ENCODE data around the gene CAPN7.

CAPN7 gene

DNA sequence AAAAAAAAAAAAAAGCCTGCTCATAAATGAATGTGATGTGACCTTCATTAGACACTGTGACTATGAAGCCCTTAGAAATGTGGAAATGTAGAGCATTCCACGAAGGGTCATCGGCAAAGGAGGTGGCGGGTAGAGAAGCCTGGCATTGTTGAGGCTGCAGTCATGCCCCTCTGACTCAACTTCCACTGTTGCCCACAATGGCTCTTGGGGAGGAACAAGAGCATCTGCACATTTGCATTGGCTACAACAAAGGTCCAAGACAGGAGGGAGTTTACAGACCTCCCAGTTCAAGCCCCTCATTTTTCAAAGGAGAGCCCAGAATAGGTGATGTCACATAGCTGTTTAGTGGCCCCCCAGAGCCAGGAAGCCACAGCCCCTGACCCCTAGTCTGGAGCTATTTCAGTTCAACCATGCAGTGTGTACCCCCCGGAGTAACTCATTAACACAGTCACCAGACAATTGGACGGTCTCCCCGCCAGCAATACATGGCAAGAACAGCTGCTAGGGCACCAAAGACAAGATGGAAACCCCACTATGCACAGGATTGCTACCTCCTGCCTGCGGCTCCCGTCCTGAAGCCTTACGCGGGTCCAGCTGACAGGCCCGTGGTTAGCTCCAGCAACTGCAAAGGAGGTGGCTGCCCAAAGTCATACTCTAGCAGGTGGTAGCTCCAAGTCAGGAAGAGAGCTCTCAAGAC is 70.1 kb downstream of the CAPN7 start:
- DNase-seq (ENCODE audit: low read depth) = no peak

DNA sequence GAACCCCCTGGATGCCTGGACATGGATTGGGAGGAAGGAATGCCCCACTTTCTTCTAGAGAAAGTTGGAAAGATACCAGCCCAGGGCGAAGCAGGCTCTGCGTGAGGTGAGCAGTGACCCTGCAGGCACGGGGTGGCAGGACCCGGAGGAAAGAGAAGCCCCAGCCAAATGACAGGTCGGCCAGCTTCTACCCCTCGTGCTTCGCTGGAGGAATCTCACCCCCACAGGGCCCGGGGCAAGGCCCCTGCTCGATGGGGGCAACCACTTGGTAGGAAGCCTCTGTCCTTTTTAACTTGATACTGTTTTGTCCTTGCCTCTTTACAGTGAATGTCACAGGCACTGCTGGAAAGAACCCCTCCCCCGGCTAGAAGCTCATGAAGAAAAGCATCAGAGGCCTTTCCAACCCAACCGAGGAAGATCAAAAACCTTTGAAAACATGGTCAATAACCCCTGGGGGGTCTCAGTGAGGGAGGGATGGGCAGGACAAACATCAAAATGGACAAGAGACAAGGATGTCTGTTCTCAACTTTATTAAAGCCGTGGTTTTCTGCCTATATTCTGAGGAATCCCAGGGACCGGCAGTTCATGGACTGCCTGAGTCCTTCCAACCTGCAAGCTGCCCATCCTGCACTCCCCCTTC is 71.9 kb downstream of the CAPN7 start:
- DNase-seq (ENCODE audit: low read depth) = no peak

DNA sequence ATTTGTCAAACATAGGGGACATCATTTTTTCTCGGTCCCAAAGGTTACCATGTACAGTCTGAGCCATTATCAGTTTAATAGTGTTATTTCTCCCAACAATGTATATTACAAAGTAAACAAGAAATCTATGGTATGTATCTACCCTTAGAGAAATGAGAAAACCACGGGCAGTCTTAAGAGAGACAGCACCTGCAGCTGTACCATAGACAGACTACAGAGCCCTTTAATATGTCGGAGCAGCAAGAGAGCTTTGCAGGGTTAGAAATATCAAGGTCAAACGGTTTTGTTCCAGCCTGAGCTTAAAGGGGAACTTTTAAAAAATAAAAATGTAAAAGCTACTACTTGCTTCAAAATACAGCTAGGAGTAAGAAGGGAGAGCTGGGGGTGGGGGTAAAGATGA is 73.2 kb downstream of the CAPN7 start:
- DNase-seq (ENCODE audit: low read depth) = no peak

DNA sequence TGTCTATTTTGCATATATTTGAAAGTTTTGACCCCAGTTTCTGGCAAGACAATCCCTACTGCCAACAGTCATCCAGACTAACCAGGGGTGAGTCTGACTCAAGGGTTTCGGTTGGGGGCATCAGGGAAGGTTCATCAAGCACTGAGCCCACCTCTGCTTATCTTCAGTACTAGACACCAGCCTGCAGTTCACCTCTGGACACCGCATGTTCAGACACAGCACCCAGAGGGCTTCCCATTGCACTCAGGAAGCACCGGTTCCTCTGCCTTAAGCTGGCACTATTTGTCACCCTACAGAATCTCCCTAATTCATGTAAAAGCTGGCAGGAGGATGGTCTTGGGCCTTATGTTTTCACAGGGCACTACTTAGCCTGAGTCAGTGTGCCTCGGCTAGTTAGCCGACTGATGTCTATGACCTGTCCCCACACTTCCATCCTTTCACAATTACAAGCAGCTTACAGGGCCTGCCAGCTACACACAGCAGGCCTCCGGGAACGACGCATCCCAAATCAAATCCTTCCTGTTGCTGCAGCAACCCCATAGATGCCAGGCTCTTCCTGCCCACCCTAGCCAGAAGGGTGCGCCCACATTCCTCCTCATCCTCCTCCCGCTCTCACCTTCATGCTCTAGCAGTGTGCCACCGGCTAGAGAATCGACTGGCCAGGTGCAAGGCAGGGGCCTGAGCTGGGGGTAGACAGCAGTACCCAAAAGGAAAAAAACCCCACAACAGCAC is 73.8 kb downstream of the CAPN7 start:
- DNase-seq (ENCODE audit: low read depth) = no peak

DNA sequence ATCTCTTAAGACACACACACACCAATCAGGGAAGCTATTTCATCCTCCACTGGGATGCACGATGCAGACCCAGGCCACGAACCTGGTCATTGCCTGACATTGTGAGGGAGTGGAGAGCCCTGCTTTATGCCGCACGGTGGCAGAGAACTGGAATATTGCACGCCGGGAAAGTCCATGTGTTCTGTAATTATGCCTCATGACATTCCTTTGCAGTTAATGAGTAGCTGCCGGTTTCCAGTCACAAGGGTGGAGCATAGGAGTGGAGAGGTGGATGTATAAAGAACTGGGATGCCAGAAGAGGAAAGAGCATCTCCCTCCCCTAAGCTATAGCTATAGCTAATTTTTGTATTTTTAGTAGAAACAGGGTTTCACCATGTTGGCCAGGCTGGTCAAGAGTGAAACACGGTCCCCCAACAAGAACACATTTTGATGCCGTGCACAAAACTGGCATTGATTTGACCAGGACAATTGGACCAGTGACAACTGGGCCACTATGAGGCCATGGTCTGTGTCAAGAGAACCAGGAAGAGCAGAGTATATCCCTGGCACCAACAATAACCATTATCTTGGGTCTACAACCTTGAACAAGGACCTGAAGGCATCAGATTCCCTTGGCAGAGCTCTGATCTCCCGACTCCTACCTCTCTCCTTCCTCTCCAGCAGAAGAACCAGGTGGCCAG is 74.9 kb downstream of the CAPN7 start:
- DNase-seq (ENCODE audit: low read depth) = no peak

DNA sequence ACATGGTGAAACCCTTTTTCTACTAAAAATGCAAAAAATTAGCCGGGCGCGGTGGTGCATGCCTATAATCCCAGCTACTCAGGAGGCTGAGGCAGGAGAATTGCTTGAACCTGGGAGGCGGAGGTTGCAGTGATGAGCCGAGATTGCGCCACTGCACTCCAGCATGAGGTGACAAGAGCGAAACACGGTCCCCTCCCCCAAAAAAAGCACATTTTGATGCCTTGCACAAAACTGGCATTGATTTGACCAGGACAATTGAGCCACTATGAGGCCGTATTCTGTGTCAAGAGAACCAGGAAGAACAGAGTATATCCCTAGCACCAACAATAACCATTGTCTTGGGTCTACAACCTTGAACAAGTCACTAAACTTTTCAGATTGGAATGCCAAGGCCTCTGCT is 75.8 kb downstream of the CAPN7 start:
- no peak for DNase-seq (ENCODE audit: low read depth)

DNA sequence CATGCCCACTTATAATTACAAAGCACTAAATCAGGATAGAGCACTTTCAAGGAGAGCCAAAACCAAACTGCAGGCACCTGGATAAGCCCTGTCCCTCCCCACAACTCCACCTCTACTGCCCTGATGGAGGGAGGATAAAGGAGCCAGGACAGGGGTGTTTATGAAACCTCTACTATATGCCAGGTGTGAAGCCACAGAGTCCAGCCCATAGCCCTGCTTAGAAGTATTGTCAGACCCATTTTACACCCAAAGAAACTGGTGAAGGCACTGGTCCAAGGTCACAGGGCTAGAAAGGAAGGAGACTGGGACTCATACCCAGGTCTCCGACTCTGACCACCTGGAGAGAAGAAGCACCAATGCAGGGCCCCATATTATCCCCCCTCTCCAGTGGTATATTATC is 77.7 kb downstream of the CAPN7 start:
- DNase-seq (ENCODE audit: low read depth) = no peak

DNA sequence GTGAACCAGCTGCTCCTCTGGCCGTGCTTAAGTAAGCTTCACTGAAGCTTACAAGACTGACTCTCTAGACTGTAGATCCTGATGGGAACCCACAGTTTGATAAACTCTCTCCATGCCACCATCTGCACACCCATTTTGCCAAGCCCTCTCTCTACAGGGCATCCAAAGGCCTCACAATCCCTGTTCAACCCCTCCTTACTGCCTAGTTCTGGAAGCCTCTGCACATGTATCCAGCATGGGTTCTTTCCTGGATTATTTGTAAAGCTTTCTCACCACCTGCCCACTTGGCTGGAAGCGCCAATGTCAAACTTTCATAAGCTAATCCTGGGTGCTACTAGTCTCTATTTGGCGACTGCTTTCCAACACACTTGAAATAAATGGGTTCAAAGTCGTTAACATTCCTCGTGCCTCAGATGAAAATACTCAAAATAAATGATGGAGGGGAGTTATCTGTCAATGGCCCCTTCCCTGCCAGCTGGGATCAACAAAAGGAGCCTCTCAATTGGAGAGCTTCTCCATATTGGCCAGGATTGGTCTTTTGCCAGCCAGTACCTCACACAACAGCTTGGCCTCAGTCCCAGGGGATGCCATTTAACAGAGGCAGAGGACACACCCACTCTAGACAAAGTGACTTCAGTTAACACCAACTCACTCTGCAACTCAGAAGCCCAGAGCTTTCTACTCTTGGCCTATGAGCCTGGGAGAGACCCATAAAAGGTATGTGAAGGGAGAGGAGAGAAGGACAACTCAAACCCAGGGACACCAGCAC is 78.3 kb downstream of the CAPN7 start:
- DNase-seq (ENCODE audit: low read depth) = no peak

DNA sequence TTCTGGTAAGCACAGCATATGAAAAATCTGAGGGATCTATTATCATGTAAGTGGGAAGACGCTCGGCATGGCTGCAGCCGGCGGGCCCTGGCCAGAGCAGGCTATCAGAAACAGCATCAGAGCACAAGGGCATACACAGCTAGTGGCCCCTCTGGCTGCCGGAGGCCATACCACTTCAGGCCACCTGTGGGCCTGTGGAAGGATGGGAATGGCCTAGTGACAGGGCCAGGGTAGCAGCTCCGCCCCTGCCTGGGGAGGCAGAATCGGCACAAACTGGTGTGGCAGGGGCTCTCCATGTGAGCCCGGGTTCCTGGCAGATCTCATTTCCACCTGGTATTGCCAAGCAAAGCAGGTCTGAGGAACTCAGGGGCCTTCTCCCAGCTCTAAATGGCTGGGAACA is 80.0 kb downstream of the CAPN7 start:
- no peak for DNase-seq (ENCODE audit: low read depth)

DNA sequence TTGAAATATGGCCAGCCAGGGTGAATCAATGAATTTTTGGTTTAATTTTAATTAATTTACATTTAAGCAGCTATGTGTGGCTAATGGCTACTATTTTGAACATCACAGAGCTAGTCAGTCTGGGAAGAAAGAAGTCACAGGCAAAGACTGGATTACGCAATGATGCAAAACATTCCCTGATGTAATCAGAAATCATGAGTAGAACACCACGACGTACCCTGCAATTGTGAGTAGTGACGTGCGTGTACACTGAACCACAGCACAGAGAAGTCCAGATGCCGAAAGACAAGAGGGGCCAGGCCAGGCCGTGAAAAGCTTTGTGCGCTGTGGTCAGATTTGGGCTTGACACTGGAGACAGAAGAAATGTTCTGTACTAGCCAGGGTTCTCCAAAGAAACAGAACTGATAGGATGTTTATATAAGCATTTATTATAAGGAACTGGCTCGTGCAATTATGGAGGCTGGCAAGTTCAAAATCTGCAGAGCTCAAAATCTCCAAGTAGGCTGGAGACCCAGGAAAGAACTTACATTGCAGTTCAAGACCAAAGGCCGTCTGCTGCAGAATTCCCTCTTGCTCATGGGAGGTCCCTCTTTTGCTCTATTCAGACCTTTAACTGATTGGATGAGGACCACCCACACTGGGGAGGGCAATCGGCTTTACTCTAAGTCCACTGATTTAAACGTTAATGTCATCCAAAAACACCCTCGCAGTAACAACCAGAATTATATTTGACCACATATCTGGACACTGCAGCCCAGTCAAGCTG is 81.7 kb downstream of the CAPN7 start:
- no peak for DNase-seq (ENCODE audit: low read depth)

DNA sequence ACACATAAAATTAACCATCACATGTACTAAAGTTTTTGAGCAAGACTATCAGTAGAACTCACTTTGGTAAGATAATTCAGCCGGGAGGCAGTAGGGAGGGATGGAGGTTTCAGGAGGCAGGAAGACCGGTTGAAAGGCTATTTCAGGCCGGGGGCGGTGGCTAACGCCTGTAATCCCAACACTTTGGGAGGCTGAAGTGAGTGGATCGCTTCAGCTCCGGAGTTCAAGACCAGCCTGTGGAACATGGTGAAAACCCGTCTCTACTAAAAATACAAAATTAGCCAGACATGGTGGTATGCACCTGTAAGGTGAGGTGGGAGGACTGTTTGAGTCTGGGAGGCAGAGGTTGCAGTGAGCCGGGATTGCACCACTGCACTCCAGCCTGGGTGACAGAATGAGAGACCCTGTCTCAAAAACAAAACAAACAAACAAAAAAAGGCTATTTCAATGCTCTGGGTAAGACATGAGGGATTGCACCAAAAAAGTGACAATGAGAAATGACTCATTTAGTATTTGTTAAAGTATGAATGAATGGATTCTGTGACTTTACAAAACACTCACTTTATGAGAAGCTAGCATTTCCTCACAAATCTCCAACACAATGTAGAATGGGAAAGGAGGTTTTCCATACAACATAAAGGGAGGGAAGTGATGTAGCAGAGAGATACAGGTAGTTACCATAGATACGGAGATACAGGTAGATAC is 82.4 kb downstream of the CAPN7 start:
- no peak for DNase-seq (ENCODE audit: low read depth)

DNA sequence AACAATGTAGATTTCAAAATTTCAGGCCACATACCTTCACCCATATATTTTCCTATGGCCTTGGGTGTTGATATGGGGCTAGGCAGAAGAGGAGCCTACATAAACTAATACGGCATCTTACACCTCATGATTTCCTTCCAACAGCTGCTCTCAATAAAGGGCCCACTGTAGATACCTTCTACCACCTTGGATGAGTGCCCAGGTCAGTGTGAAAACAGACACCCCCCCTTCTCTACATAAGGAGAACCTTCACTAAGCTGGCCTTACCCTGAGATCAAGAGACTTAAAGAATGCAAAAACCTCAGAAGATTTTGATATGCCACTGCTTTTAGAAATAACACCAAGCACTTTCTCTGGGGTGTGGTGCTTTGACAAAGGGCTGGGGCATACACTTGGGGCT is 83.6 kb downstream of the CAPN7 start:
- no peak for DNase-seq (ENCODE audit: low read depth)

DNA sequence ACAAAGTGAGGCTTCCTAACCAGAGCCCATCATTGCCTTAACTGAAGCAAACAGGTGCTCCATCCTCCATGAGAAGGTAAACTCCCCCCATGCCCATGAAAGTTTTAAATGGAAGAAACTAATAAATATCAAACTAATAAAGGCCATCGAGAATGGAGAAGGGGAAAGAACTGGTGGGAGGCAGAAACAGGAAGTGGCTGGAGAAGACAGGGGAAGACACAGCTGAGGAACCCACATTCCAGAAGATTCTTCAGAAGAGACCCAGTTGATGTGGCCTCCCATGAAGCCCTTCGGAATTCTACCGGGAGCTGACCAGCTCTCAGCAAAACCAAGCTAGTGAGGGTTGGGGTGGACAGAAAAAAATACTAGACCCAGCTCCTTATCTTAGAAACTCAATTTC is 84.7 kb downstream of the CAPN7 start:
- DNase-seq (ENCODE audit: low read depth) = no peak

DNA sequence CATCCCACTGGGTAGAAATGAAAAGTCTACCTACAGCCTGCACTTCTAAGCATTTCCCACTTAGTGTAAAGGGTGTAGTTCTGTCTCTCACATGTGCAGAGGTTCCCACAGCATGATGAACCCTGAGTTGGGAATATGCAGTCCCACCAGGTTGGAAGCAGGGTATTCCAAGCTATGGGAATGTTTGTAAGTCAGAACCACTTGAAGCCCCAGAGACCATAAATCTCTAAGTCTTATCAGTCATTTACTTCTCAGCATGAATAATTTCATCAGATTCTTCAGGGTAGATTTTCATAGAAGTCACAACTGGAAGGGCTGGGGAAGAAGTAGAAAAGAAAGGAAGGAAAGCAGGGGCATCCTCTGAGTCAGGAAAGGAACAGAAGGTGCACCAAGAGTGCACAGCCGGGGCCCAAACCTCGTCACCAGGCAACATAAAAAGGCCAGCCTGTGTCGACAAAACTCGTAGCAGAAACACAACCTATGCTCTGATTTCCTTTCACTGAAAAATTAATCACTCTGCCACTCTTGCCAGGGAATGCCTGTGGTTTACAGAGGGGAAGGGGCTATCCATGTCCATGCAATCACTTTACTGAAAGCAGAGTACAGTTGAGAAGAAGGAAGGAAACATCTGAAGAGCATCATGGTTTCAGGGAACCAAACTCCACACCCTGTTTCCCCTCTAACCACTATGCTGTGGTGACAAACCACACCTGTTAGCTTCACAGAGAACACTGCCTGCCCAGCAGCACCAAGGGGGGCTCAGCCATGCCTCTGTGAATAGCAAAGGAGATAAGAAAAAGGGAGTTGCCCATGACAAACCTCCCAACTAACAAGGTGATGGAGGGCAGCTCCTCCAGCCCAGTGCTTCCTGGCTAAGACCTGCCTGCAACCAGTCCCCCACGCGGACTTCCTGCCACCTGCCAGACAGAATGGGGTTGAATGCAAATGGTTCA is 85.8 kb downstream of the CAPN7 start:
- DNase-seq (ENCODE audit: low read depth) = no peak

DNA sequence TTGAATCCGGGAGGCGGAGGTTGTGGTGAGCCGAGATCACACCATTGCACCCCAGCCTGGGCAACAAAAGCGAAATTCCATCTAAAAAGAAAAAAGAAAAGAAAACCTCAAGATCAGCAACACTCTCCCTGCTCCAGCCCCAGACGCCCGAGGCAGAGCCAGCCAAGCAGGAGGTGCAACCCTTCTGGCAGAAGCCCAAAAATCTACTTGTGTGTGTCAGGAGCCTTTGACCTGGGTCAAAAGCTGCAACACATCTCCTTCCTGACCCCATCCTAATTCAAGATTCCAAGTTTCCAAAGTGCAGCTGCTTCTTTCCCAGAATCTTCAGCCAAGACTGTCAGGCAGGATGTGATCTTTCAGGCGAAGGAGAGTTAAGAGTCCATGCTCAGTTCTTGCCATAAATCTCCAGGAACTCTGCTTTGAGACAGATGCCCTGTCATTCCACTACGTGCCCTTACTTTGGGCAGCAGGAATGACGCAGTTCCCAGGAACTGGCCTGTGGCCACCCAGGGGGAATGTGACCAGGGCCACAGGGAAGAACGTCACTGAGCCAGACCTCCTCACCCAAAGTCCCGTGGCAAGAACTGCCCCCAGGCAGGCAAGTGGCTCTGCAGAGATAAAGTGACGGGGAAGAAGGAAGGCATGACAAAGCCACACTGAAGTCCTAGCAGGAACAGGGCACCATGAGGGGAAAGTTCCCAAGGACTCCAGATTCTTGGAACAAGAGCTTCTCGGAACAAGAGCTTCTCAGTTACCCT is 86.9 kb downstream of the CAPN7 start:
- DNase-seq (ENCODE audit: low read depth) = no peak

DNA sequence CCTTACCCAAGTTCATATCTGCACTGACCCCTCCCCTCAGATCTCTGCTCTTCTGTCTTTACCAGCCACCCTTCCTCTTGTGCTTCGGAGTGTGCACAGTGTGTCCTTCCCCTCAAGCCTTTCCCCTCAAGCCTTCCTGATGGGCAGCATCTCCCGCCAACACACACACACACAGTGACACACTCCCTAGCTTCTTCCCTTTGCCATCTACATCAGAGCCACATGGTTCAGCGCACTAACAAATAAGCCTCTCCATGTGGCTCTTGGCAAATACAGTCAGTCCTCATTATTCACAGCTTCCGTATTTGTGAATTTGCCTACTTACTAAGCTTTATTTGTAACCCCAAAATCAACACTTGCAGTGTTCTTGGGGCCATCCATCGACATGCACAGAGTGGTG is 88.9 kb downstream of the CAPN7 start:
- DNase-seq (ENCODE audit: low read depth) = no peak

DNA sequence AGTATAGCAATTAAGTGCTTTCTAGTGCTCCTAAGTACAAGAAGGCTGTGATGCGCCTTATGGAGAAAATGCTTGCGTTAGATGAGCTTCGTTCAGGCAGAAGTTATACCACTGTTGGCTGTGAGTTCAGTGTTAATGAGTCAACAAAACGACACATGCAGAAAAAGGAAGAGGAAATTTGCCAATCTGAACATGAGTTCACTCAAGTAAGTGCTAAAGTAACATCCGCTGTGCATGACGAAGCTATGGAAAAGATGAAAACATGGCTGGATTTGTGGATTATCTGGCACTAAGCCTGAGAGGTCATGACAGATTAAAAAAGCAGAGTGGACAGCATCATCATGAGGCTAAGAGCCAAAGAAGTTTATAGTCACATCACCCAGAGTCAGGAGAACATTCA is 89.5 kb downstream of the CAPN7 start:
- DNase-seq (ENCODE audit: low read depth) = peak; percentile 93

DNA sequence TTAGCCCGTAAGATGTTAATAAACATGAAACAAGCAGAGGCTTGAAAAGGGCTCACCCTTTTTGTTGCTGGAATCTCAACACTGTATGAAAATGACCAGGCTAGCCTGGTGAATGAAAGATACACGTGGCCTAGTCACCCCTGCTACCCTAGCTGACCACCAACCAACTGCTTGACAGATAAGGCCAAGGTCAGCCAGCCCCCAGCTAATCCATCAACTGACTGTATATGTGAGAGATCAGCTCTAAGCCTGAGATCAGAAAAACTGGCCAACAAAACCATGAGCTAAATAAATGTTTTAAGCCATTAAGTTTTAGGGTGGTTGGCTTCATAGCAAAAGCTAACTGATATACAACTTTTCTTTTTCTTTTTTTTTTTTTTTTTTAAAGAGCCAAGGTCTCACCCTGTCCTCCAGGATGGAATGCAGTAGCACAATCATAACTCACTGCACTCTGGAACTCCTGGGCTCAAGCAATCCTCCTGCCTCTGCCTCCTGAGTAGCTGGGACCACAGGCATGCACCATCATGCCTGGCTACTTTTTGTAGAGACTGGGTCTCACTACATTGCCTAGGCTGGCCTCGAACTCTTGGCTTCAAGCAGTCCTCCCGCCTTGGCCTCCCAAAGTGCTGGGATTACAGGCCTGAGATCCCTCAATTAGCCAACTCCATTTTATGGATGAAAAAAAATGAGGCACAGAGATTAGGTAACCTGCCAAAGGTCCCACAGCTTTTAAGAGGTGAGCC is 91.7 kb downstream of the CAPN7 start:
- DNase-seq (ENCODE audit: low read depth) = no peak
